Measurements from ENCODE around the gene KRTAP10-5.
"Not testable (repeated sequence)": the region's sequence is repeated elsewhere in the genome, so short reads cannot be mapped to it uniquely, and the experiment has no call there.

The KRTAP10-5 gene

GRCh38 chr21:44610157-44610843 lies 29.9 kb upstream of the KRTAP10-5 start:
- DNase-seq = not testable (repeated sequence)

- no peak for DNase-seq
These were observed 28.8 kb upstream of the KRTAP10-5 start for GRCh38 chr21:44609193-44609592.

GRCh38 chr21:44606495-44606894 lies 26.1 kb upstream of the KRTAP10-5 start:
- DNase-seq = no peak

GRCh38 chr21:44603911-44604310 lies 23.5 kb upstream of the KRTAP10-5 start:
- no peak for DNase-seq

GRCh38 chr21:44603109-44603875 lies 22.9 kb upstream of the KRTAP10-5 start:
- DNase-seq = no peak

GRCh38 chr21:44602463-44602850 lies 22.1 kb upstream of the KRTAP10-5 start:
- no peak for DNase-seq

GRCh38 chr21:44601596-44602462 lies 21.4 kb upstream of the KRTAP10-5 start:
- no peak for DNase-seq

GRCh38 chr21:44601091-44601490 lies 20.7 kb upstream of the KRTAP10-5 start:
- DNase-seq = not testable (repeated sequence)

- DNase-seq = not testable (repeated sequence)
These were observed 19.9 kb upstream of the KRTAP10-5 start, which contains the start of gene KRTAP10-7 for GRCh38 chr21:44600118-44600978. Gene KRTAP10-7 (plus strand): TSS chr21:44600597. CDS start chr21:44600622, 25 bp downstream.

GRCh38 chr21:44599264-44600029 lies 19.0 kb upstream of the KRTAP10-5 start:
- no peak for DNase-seq

GRCh38 chr21:44598061-44598460 lies 17.7 kb upstream of the KRTAP10-5 start:
- no peak for DNase-seq

GRCh38 chr21:44596068-44596725 lies 15.8 kb upstream of the KRTAP10-5 start:
- no peak for DNase-seq

- DNase-seq = no peak
These were observed 15.1 kb upstream of the KRTAP10-5 start for GRCh38 chr21:44595524-44595923.

GRCh38 chr21:44594406-44594916 lies 14.1 kb upstream of the KRTAP10-5 start:
- DNase-seq = no peak

GRCh38 chr21:44593598-44594405 lies 13.4 kb upstream of the KRTAP10-5 start:
- no peak for DNase-seq

- no peak for DNase-seq
These were observed 12.3 kb upstream of the KRTAP10-5 start, which contains the start of gene KRTAP10-6 for GRCh38 chr21:44592446-44593311. Gene KRTAP10-6 (minus strand): TSS chr21:44592505. CDS start chr21:44592484, 21 bp downstream.

GRCh38 chr21:44591801-44592130 lies 11.4 kb upstream of the KRTAP10-5 start:
- DNase-seq = not testable (repeated sequence)

Data from T-helper 2 cell (primary cell).